NK-92 treated with Interleukin-12 subunit alpha and Interleukin-12 subunit beta, amount 100 ng/mL, for 24 hours (cell line): Measurements from ENCODE around the gene PPP1R36.
"Not testable (repeated sequence)": the region's sequence is repeated elsewhere in the genome, so short reads cannot be mapped to it uniquely, and the experiment has no call there.

ENCODE experiments used
- DNase-seq: peaks from one replicate; lab custom pipeline; 2025; lab: John Stamatoyannopoulos, UW

PPP1R36 gene

DNA sequence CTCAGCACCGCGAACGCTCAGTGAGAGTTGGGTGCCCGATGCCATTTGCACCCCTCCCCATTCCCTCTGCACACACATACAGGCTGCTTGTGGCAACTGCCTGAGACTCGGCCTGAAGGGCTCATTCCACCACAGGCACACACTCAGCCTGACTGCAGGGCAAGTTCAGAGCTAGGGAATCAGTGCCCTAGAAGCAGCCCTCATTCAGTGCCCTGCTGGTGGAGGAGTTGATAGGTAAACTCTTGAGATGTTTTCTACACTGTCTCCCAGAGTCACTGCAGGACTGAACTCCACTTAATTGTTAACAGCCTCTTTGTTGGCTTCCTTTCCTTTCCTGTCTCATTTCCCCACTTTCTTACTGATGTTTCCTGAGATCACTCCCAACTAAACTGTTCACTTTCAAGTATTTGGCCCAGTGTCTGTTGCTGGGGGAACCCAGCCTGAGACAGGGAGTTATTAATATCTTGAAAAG is 16.9 kb downstream of the PPP1R36 start:
- no peak for DNase-seq

DNA sequence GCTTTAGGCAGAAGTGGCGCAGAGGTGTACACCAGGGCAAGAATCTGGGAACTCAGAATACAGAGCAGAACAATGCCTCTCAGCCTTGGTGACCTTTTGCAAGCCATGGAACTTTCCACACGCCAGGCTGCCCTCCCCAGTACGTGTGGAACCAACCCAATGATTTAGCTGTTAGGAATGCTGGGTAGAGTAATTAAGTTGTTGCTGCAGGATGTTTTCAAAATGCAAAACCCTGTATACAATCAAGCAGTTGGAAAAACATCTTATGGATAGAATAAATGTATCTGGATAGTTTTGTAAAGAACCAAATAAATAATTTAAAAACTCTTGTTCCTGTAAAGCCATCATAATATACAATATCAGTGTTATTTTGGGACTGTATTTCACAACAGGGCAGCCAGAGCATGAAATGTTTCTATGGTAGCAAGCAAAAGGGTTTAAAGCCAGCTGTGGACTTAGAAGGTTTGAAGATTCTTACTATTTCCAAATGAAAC is 19.4 kb downstream of the PPP1R36 start:
- no peak for DNase-seq

DNA sequence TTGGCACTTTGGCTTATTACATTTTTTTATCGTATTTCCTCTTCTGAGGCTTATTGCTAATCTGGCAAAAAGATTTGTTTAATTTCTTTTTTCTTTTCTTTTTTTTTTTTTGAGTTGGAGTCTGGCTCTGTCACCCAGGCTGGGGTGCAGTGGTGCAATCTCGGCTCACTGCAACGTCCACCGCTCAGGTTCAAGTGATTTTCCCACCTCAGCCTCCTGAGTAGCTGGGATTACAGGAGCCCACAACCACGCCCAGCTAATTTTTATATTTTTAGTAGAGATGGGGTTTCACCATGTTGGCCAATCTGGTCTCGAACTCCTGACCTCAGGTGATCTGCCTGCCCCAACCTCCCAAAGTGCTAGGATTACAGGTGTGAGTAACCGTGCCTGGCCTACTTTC is 19.9 kb downstream of the PPP1R36 start:
- not testable (repeated sequence) for DNase-seq

DNA sequence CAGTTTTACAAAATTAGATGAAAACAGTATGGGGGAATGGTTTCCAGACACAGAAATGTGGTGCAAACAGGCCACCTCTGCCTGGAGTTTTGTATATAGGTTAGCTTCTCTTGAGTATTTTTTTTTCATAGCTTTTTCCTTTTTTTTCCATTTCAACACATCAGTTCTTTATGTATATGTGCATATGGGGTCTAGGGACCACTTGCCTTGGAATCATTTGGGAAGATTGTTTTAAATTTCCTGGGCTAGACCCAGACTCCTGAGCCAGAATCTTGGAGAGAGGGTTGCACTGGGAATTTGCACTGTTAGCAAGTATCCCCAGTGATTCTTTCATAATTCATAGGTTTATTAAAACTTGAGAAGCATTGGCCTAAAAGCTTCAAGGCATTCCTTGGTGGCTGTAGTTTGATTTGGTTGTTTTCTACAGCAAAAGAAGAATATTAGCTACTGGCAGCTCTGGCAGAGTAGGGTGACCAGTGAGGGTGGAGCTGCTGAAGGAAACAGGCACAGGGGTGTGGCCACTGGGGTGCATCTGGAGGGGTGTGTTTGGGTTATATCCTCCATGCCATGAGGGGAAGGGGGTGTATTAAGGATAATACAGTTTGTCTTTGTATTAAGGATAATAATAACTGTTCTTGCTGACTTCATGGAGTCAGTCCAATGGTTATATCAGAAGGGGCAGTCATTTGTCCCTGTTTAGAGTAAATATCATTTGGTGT is 22.8 kb downstream of the PPP1R36 start:
- DNase-seq: no peak

DNA sequence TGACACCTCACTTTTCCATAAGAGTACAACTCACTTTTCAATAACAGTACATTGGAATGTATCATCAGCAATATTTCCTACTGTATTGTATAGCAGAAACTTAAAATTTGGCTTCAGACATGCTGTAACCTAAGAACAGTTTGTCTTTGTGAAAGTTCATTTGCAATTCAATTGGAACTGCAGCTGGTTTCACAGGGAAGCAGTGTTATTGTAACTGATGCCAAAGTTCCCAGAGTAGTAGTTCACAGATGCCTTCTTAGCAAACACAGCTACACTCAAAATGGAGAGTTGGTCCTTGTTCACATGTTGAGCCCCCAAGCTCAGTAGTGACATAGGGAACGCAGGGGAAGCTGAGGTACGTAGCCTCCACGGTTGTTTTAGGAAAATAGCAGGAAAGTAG is 23.3 kb downstream of the PPP1R36 start:
- DNase-seq: no peak

DNA sequence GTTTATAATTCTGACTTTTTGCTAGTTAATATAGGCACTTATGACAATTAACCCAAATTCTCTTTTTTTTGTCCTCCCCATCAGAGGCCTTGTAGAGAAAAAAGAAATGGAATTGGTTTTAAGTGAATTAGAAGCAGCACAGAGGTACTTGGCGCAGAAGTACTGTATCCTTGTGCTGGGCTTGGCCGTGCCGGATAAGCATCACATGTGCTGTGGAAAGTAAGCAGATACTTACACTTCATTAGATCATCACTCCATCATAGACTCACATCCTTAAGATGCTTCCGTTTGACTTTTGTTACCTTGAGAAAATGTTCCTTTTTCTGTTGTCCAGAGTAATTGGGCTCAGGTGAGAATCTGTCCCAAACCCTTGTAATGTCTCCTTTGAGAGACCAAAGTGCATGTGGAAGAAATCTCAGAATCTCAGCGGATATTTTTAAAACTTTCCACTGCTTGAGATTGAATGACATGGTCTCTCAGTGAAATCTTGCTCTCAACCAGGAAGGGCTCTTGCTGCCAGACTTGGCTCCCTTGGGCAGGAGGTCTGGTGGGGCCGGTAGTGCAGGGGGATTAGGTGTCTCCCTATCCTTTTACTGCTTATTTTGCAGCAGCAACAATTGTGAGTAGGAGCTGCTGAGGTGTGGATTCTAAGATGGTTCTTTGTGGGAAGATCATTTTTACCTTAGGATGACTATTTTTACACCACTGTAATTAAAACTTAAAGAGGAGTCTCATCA is 24.8 kb downstream of the PPP1R36 start:
- DNase-seq: no peak

DNA sequence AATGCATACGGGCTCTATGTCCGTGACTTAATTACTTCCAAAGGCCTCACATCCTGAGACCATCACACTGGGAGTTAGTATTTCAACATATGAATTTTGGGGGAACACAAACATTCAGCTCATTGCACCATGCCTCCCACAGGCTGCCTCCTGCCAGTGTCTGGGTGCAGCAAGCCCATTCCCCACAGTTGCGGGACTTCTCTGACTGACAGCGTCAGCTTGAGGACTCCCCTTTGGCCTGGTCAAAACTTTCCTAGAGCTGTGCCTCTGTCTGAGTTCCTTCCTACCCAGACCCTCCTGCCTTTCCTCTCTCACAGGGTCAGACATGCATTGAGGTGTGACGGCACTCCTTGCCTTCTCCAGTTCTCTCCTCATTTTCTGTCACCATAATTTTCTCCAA is 27.4 kb downstream of the PPP1R36 start:
- no peak for DNase-seq

DNA sequence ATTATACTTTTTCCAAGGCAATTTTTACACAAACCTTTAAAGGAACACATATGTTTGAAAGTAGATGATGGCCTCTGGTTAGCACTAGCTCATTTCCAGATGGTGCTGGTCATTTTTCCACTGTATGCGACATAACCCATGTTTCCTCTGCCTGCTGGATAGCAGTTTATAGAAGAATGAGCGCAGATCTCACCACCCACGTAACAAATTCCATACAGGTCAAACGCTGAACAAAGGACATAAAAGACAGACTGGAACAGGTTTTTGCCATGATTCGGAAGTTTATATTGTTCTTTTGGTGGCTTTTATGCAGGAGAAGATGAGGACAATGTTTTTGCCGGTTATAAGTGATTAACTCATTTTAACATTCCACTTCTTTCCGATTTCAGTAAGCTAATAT is 30.7 kb downstream of the PPP1R36 start:
- DNase-seq: no peak

DNA sequence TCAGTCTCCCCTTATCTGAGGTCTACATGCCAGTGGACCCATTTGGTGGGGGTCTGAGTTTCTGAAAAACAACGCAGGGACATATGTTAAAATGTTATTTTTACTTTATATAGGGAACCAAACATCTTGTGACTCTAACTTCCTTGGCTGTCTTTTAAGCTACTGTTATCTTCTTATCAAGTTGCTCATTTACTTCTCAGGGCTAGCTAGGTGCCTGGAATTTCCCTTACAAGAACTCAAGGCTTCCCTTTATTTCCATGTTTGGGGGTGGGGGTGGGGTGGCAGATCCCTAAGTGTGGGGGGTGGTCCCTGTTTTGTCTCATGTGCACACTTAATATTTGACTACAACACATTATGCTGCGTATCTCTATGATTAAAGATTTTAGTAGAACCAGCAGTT is 31.6 kb downstream of the PPP1R36 start:
- DNase-seq: no peak

DNA sequence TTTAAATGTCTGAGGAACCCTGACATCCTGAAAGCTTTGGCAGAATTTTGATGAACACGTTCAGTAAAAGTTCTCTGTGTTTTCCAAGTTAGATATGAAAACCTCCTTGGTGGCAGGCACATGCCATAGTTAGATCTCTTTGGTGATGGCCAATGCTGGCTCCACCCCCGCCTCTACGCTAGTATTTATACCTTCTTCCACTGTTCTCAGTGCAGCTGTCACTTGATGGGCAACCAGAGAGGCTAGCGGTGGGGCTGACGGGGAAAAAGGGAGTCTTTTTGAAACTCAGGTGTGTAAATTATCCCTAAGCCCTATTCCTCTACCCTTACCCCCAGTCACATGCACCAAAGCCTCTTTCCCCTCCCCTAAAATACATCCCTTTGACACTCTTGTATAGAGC is 32.1 kb downstream of the PPP1R36 start:
- no peak for DNase-seq

DNA sequence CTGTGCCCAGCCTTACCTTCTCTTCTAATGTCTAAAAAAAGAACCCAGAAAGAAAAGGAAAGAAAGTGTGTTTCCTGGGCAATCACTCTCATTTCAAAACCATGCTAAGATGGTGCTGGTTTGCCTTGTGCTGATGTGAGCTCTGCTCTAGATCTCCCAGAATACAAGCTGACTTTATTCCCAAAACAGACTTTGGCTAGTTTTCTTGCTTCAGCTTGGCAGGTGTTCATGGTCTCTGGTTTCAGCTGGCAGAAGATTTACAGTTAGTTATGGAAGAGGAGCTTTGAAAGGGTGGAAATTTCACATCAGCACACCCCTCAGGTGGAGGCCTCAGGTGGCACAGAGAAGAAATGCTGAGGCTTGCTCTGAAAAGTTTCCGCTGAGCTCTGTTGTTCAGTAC is 34.4 kb downstream of the PPP1R36 start:
- DNase-seq: no peak

DNA sequence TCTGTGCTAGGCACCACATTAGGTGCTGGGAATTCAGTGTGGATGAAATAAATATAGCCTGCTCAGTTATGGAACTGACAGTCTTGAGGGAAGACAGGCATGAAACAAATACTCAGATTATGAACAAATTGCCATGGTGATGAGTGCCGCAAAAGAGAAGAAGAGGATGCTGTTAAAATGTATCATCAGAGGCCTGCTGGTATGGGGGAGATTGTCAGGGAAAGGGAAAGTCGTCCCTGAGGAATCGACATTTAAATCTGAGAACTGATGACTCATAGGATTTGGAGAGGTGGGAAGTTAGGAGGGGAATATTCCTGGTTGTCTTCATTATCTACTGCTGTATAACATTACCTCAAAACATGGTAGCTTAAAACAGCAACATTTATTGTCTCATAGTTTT is 42.0 kb downstream of the PPP1R36 start:
- DNase-seq: no peak

DNA sequence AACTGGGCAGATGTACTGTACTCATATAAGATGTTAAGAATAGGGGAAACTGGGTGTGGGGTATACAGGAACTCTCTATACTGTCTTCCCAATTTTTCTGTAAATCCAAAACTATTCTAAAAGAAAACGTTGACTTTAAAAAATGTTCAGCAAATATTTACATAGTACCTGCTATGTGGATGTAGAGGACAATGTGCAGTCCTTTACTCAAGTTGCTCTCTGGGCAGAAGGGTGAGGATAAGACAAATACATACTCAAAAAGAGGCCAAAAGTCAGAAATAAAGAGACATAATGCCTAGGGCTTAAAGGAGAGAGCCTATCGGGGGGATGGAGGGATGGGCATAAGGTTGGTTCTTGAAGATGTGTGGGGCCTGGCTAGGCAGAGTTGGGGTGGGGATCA is 44.7 kb downstream of the PPP1R36 start:
- no peak for DNase-seq

DNA sequence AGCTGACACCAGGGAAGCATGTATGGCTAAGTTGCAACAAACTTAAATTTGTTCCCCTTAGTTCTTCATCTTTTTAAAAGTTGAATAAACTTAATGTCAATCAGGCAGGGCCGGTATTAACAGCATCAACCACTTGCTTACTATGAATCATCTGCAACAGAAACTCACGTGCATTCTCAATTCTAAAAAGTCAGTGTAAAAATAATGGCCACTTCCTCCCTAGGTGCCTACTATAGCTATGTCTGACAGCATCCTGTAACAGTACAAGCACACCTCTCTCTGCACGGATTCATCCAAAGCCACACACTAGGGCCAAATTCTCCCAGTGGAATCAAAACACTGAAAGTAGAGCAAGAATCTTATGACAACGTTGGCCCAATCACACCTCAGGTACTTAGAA is 48.6 kb downstream of the PPP1R36 start:
- DNase-seq: no peak

DNA sequence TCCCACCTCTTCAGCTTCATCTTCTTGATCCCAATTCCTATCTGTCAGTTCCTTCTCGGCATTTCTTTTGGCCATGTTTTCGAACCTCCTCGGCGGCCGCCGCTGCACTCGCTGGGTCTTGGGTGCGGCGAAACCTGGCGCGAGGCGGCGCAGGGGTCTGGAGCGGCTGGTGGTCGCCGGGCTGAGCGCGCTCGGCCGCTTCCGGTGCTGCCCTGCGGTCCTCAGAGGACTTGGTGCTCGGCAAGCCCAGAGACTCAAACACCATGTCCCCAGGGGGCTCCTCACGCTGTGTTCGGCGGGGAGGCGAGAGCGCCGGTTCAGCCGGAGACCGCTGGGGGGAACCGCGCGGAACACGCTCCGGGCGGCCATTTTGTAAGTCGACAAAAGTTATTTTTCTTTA is 51.8 kb downstream of the PPP1R36 start:
- DNase-seq: no peak

DNA sequence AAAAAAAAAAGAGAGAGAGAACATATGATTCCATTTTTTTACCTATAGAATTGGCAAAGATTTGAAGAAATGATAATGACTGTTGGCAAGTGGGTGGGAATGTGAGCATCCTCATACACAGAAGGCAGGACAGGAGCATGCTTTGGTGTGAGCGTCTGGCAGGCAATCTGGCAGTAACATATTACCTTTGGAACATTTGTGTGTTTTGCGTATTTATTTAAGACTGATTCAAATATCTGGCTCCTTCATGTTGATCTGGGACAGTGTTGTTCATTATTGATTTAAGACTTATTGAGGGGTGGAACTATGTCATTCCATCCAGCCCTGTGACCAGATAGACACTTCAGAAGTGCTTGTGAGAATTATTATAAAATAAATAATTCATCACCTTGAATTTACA is 53.1 kb downstream of the PPP1R36 start:
- no peak for DNase-seq

DNA sequence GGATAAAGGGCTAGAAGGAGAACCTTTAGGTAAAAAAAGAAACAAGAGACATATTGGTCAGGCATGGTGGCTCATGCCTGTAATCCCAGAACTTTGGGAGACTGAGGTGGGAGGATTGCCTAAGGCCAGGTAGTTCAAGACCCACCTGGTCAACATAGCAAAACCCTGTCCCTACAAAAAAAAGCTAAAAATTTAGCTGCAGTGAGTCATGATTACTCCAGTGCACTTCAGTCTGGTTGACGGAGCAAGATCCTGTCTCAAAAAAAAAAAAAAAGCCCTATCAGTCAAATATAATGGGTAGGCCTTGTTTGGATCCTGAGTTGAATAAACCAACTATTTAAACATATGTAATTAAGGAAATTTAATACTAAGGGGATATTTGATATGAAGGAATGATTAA is 54.2 kb downstream of the PPP1R36 start:
- no peak for DNase-seq

DNA sequence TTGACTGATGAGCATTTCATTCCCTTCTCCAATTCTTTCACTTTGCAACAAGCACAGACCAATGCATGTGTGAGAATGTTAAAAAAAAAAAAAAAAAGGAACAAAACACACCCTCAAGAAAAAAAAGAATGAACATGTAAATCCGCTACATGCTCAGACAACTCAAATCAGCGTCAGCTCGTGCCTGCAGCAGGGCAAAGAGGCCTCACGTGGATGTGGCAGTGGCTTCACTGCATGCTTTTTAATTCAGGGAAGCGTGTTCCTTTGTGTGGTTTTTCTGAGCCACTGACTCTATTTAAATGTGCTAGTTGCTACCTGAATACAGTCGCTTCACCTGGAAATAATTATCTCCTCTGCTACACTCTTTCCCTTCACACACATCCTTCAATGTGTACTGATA is 55.1 kb downstream of the PPP1R36 start:
- DNase-seq: no peak

DNA sequence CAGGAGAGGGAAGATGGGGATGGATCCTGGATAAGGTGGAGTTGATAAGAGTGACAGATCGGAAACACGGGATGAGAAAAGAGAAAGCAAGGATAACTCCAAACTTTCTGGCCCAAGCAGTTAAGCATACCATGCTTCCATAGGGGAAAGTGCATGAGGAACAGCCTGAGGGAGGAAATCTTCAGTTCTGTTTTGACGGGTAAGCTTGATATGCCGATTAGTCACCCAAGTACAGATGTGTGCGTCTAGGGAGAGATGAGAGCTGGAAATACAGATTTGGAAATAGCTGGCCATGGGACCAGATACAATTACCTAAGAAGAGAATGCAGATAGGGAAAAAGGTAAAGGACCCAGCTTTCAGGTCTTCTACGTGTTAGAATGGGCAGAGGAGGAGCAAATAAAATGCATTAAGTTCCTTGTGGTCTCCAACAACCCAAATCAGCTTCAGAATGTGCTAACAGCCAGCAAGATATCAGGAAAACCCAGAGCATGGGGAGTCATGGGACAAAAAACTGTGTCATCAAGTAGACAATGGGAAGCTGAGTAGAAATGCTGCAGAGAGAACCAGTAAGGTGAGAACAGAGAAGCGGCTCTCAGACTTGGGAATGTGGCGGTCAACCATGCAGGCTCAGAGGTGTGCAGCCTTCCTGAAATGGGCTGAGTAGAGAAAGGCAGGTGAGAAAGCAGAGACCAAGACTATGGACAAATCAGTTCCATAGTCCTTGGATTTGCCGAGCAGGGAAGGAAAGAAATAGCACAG is 56.3 kb downstream of the PPP1R36 start:
- no peak for DNase-seq

DNA sequence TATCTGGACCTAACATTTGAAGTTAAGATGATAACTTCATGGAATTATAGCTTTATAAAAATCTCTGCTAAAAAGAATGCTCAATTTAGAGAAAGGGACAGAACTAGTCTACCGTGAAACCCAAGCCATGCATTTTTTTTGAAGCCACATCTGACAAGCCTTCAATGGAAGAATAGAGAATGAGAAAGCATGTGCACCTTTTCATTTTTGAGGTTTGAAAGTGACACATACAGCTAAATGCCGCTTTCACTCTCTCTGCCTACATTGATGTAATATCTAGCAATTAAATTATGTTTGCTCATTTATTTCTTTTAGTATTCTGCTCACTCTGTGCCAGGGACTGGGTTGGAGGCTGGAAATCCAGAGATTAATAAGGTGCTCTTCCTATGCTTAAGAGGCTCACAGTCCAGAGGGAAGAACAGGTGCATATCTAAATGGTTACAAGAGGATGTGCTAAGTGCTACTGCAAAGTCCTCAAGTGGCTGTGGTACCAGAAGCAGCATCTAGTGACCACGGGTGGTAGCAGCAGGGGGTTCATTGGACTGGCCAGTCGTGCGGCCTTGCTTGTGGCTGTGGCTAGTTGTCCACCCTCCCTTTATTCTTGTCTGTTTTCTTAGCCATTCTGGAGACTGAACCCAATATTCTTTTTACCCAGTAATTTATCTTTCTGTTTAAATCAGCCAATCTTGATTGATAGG is 60.4 kb downstream of the PPP1R36 start:
- no peak for DNase-seq

DNA sequence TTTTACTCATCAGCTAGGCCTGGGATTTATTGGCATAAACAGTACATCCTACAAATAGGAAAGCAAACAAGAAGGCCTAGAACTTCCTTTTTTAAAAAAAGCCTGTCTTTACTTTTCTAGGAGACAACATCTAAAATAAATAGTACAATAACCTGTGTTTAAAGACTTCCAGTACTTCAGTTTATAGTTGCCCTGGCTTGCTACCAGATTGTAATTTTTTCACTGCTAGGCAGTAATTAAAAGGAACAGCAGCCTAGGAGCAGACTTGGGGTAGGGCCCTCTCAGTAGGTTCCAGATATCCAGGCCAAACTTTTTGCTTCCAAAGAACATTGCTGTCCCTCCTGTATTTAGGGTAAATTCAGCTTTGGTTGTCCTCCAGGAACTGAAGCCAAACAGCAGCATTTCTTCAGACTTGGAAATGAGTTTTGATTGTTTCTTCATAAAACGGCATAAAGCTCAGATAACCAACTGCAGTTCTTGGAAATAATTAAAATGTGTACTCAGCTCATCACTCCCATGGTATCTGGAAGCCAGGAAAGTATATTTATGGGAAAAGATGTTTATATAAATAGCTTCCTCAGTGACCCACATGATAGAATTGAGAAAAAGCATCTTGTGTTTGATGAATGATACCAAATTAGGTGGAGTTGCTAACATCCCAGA is 61.7 kb downstream of the PPP1R36 start:
- no peak for DNase-seq

DNA sequence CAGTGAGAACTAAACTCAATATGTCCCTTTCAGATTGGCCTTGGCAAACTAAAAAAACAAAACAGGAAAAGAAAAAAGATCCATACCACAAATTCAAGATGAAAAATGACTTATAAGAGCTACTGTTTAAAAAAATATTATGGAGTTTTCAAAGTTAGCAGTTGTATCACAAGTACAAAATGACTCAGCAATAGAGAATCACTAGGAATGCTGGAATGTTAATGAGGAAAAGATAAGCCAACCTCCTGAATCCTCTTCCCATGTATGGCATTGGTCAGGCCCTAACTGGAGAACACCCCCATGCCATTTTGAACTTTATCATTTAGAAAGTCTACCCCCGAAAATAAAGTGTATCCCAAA is 62.2 kb downstream of the PPP1R36 start:
- no peak for DNase-seq
